ENCODE data around the gene SORCS2. TPM values are rescaled to one million over a fixed set of nuclear protein-coding genes. Genes with fewer than 3 reads are reported as not detected.

Gene SORCS2
- polyA plus RNA-seq, 1 of the 3 experiments (the other 2 are of a cell fraction) = 1.6 TPM

DNA sequence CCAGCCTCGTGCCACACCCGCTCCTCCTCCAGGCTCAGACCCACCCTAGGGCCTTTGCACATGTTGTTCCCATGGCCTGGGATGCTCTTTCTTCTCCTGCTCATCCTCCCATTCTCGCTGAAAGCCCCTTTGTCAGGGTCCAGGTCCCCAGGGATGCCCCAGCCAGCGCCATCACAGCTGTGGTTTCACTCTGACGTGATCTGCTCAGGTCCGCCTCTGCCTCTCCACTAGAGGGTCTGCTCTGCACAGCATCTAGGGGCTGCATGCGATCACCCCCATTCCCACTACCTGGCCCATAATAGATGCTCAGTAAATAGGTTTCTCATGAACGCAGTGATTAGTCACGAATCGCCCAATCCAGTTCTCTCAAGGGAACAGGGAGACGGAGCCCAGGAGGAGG is 524.8 kb downstream of the SORCS2 start:
- no peak for DNase-seq
- Histone ChIP-seq H3K27me3 (ENCODE audit: insufficient read depth) (no peaks in the 10 kb centered on the region), H3K9me2 (no peaks in the 10 kb centered on the region), H3K4me1 (ENCODE audit: control insufficient read depth in 1 of 2, insufficient read depth in 2 of 2, low read depth in 1 of 2, low read length in 1 of 2) (no peaks in the 10 kb centered on the region; a peak in 1 of 4 replicates), H2AFZ (ENCODE audit: low read depth) (no peak overlapping the region), H3K79me2 (ENCODE audit: insufficient read depth) (no peaks in the 10 kb centered on the region), H3K4me2 (no peak overlapping the region), H3K9ac (no peak overlapping the region), H3F3A (replicated peaks; ENCODE audit: insufficient read depth) (peaks cover 6% of the 10 kb centered on the region), H4K20me1 (ENCODE audit: insufficient read depth) (no peaks in the 10 kb centered on the region), H3K4me3 (ENCODE audit: low read depth in 2 of 2, low read length in 1 of 2) (no peak overlapping the region), H3K9me3 (no peaks in the 10 kb centered on the region), H3K27ac (ENCODE audit: low read depth in 2 of 2, low read length in 1 of 2) (no peak overlapping the region), H3K36me3 (replicated peaks in 1 of 2; ENCODE audit: control insufficient read depth in 1 of 2, insufficient read depth in 2 of 2, low read length in 1 of 2) (no peaks in the 10 kb centered on the region)
- 99% methylated on average over 11 of the region's 11 CpGs for WGBS (ENCODE audit: low lambda C conversion rate)
- POLR2A ChIA-PET = interaction anchor here (0.6 kb wide), 1 partner anchor 178 kb away, joined by 3 read pairs; no protein-coding TSS in a partner anchor
- TF ChIP-seq TCF12 (IDR thresholded peaks at IDR 0.05) (no peak), EP300 (IDR thresholded peaks at IDR 0.05; ENCODE audit: borderline replicate concordance in 1 of 2, low read depth in 1 of 2, low read length in 1 of 2) (no peak), GATA2 (CRISPR knock-in tag; IDR thresholded peaks at IDR 0.05) (no peak), USF2 (IDR thresholded peaks at IDR 0.05; ENCODE audit: borderline replicate concordance, low read depth, low read length) (no peak), SIN3A (IDR thresholded peaks at IDR 0.05; ENCODE audit: borderline replicate concordance, low read depth, low read length) (no peak), NFIC (IDR thresholded peaks at IDR 0.05; ENCODE audit: borderline replicate concordance) (no peak), PBX3 (IDR thresholded peaks at IDR 0.05) (no peak), FOXJ3 (CRISPR knock-in tag; IDR thresholded peaks at IDR 0.05) (no peak), USF1 (IDR thresholded peaks at IDR 0.05; ENCODE audit: borderline replicate concordance, low read depth) (no peak)
- CTCF ChIA-PET = interaction anchor here (1.2 kb wide), 1 partner anchor 524 kb away, joined by 5 read pairs; no protein-coding TSS in a partner anchor

DNA sequence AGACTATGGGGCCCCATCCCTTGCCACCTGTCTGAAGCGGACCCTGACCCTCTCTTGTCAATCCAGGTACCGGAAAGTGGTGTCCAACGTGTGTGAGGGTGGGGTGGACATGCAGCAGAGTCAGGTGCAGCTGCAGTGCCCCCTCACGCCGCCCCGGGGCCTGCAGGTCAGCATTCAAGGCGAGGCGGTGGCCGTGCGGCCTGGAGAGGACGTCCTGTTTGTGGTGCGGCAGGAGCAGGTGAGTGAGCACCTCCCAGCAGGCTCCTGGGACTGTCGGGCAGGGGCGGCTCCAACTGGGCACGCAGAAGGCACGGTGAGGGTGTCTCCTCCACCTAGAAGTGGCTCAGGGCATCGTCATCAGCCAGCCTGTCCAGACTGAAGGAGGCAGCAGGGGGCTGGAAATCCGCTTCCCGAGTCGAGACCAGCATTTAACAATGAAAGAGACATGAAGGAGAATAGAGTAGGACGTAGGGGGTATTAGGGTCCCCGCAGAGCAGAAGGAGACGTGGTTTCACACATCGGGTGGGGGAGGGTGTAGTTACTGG is 525.7 kb downstream of the SORCS2 start:
- H3K9me3 ChIP-seq = no peaks in the 10 kb centered on the region
- no peak overlapping the region for H3K4me3 ChIP-seq (ENCODE audit: low read depth in 2 of 2, low read length in 1 of 2)
- WGBS (ENCODE audit: low lambda C conversion rate) = 91% methylated on average over 16 of the region's 24 CpGs
- no peak overlapping the region for H2AFZ ChIP-seq (ENCODE audit: low read depth)
- no peaks in the 10 kb centered on the region for H3K9me2 ChIP-seq
- H4K20me1 ChIP-seq (ENCODE audit: insufficient read depth) = no peaks in the 10 kb centered on the region
- no peaks in the 10 kb centered on the region; a peak in 1 of 4 replicates for H3K4me1 ChIP-seq (ENCODE audit: control insufficient read depth in 1 of 2, insufficient read depth in 2 of 2, low read depth in 1 of 2, low read length in 1 of 2)
- no peaks in the 10 kb centered on the region for H3K79me2 ChIP-seq (ENCODE audit: insufficient read depth)
- no peaks in the 10 kb centered on the region for H3K27me3 ChIP-seq (ENCODE audit: insufficient read depth)
- H3K9ac ChIP-seq = no peak overlapping the region
- peaks cover 6% of the 10 kb centered on the region for H3F3A ChIP-seq (replicated peaks; ENCODE audit: insufficient read depth)
- no peak for TF ChIP-seq FOXJ3 (CRISPR knock-in tag; IDR thresholded peaks at IDR 0.05)
- TF ChIP-seq TAF1 (IDR thresholded peaks at IDR 0.05; ENCODE audit: borderline replicate concordance, low read depth, low read length) = no peak
- TF ChIP-seq RAD21 (IDR thresholded peaks at IDR 0.05; ENCODE audit: low read length) = no peak
- no peak for TF ChIP-seq NFIC (IDR thresholded peaks at IDR 0.05; ENCODE audit: borderline replicate concordance)
- no peak for TF ChIP-seq EZH2phosphoT487 (IDR thresholded peaks at IDR 0.05; ENCODE audit: borderline replicate concordance, low read depth)
- no peak for TF ChIP-seq SIN3A (IDR thresholded peaks at IDR 0.05; ENCODE audit: borderline replicate concordance, low read depth, low read length)
- no peak for DNase-seq
- no peak overlapping the region for H3K4me2 ChIP-seq
- H3K36me3 ChIP-seq (replicated peaks in 1 of 2; ENCODE audit: control insufficient read depth in 1 of 2, insufficient read depth in 2 of 2, low read length in 1 of 2) = no peaks in the 10 kb centered on the region
- POLR2A ChIA-PET = no interaction called here
- CTCF ChIA-PET = no interaction called here
- H3K27ac ChIP-seq (ENCODE audit: low read depth in 2 of 2, low read length in 1 of 2) = no peak overlapping the region

All from SK-N-SH (cell line).